C4-2B (cell line): ENCODE data around the gene NDE1.

Experiments
- ZFX ChIP-seq: fragments of 450-650 bp; IDR thresholded peaks from 2 replicates; pipeline ENCODE4 v1.6.1; 2017
- TF ChIP-seq, protein P1 (sequence below): fragments of 450-650 bp; conservative IDR thresholded peaks from 2 replicates; pipeline ENCODE4 v1.5.1; 2017; ENCODE audit warnings: mild to moderate bottlenecking

DNA sequence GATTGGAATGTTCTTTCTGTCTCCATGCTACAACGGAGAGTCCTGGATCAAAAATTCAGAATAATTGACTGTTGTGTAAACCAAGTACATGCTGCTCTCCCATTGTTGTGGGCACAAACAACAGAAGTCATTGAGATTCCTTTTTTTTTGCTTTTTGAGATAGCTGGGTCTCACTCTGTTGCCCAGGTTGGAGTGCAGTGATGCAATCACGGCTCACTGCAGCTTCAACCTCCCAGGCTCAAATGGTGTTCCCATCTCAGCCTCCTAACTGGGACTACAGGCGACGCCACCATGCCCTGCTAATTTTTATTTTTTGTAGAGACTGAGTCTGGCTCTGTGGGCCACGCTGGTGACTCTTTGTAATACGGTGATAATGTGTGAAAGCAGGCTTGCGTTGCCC, 24.5 kb downstream of the NDE1 start:
- TF ChIP-seq, protein P1, sequence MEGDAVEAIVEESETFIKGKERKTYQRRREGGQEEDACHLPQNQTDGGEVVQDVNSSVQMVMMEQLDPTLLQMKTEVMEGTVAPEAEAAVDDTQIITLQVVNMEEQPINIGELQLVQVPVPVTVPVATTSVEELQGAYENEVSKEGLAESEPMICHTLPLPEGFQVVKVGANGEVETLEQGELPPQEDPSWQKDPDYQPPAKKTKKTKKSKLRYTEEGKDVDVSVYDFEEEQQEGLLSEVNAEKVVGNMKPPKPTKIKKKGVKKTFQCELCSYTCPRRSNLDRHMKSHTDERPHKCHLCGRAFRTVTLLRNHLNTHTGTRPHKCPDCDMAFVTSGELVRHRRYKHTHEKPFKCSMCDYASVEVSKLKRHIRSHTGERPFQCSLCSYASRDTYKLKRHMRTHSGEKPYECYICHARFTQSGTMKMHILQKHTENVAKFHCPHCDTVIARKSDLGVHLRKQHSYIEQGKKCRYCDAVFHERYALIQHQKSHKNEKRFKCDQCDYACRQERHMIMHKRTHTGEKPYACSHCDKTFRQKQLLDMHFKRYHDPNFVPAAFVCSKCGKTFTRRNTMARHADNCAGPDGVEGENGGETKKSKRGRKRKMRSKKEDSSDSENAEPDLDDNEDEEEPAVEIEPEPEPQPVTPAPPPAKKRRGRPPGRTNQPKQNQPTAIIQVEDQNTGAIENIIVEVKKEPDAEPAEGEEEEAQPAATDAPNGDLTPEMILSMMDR, result no peak
- TF ChIP-seq ZFX, result no peak
